Effector CD8-positive, alpha-beta T cell (primary cell): Measurements from ENCODE around the gene MINDY3.
"Not testable (repeated sequence)": the region's sequence is repeated elsewhere in the genome, so short reads cannot be mapped to it uniquely, and the experiment has no call there.

Experiments used
- DNase-seq: peaks from one replicate; lab custom pipeline; 2025; lab: John Stamatoyannopoulos, UW

The MINDY3 gene

GRCh38 chr10:15780353-15781135, 79.8 kb downstream of the MINDY3 start:
- DNase-seq: no peak

- DNase-seq: no peak
Measured at GRCh38 chr10:15775513-15775912, 84.8 kb downstream of the MINDY3 start.

DNA sequence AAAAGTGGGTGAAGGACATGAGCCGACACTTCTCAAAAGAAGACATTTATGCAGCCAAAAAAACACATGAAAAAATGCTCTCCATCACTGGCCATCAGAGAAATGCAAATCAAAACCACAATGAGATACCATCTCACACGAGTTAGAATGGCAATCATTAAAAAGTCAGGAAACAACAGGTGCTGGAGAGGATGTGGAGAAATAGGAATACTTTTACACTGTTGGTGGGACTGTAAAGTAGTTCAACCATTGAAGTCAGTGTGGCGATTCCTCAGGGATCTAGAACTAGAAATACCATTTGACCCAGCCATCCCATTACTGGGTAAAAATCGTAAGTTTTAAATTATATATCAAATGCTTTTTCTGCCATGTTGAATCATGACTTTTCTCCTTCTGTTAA, 85.8 kb downstream of the MINDY3 start:
- DNase-seq: not testable (repeated sequence)

- no peak for DNase-seq
Measured at GRCh38 chr10:15764892-15765454, 95.3 kb downstream of the MINDY3 start.

DNA sequence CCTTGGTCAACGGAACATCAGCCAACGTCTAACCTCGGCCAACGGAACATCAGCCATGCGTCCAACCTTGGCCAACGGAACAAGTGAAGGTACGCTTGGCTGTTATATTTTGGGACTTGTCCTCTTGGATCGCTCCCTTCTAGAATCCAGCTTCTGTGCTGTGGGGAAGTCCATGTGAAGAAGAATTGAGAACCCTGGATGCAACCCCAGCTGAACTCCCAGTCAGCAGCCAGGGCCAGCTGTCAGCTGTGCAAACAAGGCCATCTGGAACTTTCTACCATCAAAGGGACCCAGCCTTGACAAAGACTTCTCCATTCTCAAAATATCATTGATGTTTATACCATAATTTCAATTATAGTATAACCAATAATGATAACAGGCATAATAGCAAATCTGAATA, 97.3 kb downstream of the MINDY3 start:
- DNase-seq: no peak

DNA sequence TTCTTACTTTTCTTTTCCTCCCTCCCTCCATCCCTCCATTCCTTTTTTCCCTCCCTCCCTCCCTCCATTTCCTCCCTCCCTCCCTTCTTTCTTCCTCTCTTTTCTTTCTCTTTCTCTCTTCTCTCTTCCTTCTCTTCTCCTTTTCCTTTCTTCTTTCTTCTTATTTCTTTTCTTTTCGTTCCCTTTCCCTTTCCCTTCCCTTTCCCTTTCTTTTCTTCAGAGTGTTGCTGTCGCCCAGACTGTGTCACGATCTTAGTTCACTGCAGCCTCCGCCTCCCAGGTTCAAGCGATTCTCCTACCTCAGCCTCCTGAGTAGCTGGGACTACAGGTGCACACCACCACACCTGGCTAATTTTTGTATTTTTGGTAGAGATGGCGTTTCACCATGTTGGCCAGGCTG, 98.1 kb downstream of the MINDY3 start:
- DNase-seq: not testable (repeated sequence)

GRCh38 chr10:15761224-15761623, 99.1 kb downstream of the MINDY3 start:
- DNase-seq: not testable (repeated sequence)

- no peak for DNase-seq
Measured at GRCh38 chr10:15760681-15761080, 99.6 kb downstream of the MINDY3 start.

GRCh38 chr10:15759265-15759664, 101.0 kb downstream of the MINDY3 start:
- DNase-seq: no peak

DNA sequence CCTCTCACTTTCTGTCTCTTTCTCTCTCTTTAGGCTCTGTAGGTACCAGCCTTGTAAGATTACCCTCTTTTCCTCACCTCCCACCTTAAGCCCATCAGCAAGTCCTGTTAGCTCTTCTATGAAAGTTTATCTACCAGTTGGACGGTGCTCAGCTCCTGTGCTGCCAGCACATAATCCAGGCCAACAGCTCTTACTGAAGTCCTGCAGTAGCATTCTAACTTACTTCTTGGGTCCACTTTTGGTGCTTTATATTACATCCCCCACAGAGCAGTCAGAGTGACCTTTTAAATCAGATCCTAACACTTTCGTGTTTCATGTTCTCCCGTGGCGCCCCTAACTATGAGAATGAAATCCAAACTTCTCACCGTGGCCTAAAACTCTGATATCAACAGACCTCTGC, 101.7 kb downstream of the MINDY3 start:
- DNase-seq: no peak

- DNase-seq: no peak
Measured at GRCh38 chr10:15754937-15755336, 105.4 kb downstream of the MINDY3 start.

- no peak for DNase-seq
Measured at GRCh38 chr10:15751046-15751445, 109.3 kb downstream of the MINDY3 start.

DNA sequence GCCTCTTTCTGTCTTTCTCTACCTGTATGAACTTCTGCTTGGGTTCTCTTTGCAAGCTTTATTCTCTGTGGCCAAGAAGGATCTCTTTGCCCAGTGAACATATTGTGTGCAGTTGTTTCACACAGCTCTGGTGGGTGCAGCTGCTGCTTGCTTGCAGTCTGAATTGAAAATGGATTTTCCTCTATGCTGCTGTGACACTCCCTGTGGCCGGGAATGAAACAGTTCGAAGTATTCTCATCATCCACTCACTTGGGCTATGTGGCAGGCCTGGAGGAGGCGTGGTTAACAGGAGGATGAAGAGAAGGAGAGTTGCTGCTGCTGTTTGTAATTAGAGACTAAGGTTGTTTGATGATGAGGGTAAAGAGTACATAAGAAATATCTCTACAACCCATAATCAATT, 112.2 kb downstream of the MINDY3 start:
- DNase-seq: no peak

GRCh38 chr10:15747632-15748031, 112.7 kb downstream of the MINDY3 start:
- DNase-seq: no peak

GRCh38 chr10:15745751-15746150, 114.6 kb downstream of the MINDY3 start:
- DNase-seq: no peak

DNA sequence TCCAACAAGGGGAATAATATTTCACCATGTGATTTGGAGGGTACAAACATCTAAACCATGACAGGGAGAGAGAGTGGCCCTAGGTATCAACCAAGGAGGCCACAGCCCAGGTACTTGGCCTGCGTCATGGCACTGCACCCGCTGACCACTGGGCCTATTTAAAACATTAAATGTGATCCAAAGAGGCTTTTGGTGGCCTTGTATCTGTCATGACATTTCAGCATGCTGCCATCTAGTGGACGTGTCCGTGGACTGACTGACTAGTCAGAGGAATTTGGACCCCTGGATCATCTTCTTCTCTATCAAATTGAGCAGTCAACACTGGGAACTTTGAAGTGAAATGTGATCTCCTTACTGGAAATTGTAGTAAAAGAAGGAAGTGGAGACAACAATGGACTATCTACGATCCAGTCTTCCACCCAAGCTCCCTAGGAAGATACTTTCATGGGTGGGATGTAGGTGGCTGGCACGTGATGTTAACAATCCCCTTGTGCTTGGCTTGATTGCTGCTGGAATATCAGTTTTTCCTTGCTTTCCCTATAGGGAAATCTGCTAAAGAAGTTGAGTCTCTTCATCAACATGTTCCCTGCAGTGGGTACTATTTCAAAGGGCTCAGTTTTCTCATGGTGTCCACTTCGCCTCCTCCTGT, 116.0 kb downstream of the MINDY3 start:
- DNase-seq: no peak

DNA sequence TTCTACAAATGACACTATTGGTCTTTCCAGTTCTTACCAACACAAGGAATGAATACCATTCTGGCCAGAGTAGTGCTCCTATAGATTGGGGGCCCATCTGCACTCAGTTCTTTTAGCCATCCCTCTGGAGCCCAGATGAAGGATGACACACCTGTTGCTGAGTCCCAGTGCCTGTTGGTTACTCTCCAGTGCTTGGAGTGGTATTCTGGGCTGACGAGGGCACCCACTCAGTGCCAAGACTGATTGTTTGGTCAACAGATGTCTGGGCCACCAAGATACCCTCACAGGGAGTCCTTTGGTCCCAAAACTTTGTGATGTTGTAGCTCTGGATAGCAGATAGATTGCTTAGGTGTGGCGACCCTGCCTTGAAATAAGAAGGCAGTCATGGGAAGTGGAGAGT, 116.9 kb downstream of the MINDY3 start:
- no peak for DNase-seq

DNA sequence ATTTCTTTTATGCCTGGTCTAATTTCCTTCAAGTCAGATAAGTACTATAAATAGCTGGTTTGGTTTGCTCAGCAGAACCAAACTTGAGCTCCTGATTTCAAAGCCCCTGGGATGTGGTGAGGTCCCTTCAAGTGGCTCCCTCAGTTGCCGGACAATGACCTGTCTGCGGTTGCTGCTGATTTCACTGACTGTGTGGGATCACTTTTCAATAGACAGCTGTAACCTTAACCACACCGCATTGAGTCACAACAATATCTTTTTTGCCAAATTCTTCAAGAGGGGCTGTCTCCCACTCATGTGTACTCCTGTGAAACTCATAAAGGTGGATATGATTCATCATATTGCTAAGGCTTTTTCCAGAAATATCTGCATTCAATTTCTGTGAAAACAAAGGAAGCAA, 117.5 kb downstream of the MINDY3 start:
- DNase-seq: no peak

GRCh38 chr10:15742102-15742501, 118.2 kb downstream of the MINDY3 start:
- DNase-seq: no peak

DNA sequence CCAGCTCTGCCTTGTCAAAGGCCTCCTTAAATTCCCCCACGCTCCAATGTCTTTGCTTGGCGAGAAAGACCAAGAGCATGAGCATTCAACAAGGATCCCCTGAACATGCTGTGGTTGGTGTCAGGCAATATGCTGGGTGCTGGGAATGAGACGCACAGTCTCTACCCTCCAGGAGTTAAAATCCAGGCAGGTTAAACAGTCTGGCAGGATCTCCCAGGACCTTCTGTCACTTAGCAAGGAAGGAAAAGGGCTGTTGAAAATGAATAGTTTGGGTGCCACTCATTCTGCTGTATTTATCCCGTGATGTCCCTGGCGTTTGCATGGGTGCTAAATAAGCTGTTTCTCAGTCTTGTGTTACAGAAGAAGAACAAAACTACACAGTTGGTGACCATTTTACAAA, 118.7 kb downstream of the MINDY3 start:
- DNase-seq: no peak

DNA sequence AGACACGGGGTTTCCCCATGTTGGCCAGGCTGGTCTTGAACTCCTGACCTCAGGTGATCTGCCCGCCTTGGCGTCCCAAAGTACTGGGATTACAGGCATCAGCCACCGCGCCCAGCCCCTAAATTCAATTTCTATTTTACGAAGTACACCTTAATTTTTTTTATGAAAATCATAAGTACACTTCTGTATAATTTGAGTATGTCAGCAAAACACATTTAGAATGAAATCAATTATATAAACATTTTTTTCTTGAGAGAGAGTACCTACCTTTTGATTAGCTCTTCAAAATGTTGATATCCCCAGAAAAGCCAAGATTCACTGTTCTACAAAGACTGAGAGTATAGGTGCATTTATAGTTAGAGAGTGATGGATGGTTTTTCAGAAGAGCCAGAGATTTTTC, 120.0 kb downstream of the MINDY3 start:
- DNase-seq: no peak

GRCh38 chr10:15739254-15739970, 120.9 kb downstream of the MINDY3 start:
- DNase-seq: no peak
